K562 (cell line): ENCODE results near the gene HSPB7. TPM values are rescaled to one million over a fixed set of nuclear protein-coding genes. Genes with fewer than 3 reads are reported as not detected.

Source experiments
- ATF7 ChIP-seq: fragments of 450-650 bp; IDR thresholded peaks from 2 replicates; pipeline ENCODE4 v1.7.1; 2014; ENCODE audit warnings: mild to moderate bottlenecking, moderate library complexity
- CBX1 ChIP-seq: sonication (generic); IDR thresholded peaks from 2 replicates; pipeline ENCODE4 v1.6.1; 2016; ENCODE audit warnings: antibody characterized with exemption, low read depth, mild to moderate bottlenecking
- CREB1 ChIP-seq, 2 experiments: sonication (generic) in 1 of 2; formaldehyde crosslinking in 1 of 2; IDR thresholded peaks; 2 replicates each; pipeline versions ENCODE4 v1.6.1 to v1.8.0; 2012 to 2022; ENCODE audit warnings: inconsistent platforms in 1 of 2, mild to moderate bottlenecking in 1 of 2, missing genetic modification reagents in 1 of 2, moderate library complexity in 1 of 2
- JUN ChIP-seq, 2 experiments: sonication (generic) in 1 of 2; formaldehyde crosslinking in 1 of 2; IDR thresholded peaks; 2 replicates each; pipeline versions ENCODE4 v1.6.1 to v1.8.0; 2012 to 2022; ENCODE audit warnings: borderline replicate concordance in 2 of 2, mild to moderate bottlenecking in 2 of 2, improper control_type of control experiment in 1 of 2, low read depth in 1 of 2, low read length in 1 of 2, missing genetic modification reagents in 1 of 2
- KDM4B ChIP-seq, 2 experiments: fragments of 450-650 bp in 1 of 2; sonication (generic) in 1 of 2; IDR thresholded peaks; 2 replicates each; pipeline ENCODE4 v1.6.1; 2016 to 2017; ENCODE audit warnings: borderline replicate concordance in 2 of 2, antibody characterized with exemption in 1 of 2, low read depth in 1 of 2, mild to moderate bottlenecking in 1 of 2
- NR2C2 ChIP-seq, 2 experiments: fragments of 200-800 bp in 1 of 2; sonication (Bioruptor generic) in 1 of 2; sonication (generic) in 1 of 2; formaldehyde crosslinking in 1 of 2; IDR thresholded peaks; 2 replicates each; pipeline versions ENCODE4 v1.6.1 to v1.8.0; 2016 to 2022; ENCODE audit warnings: mild to moderate bottlenecking in 1 of 2, missing compliant biosample characterization in 1 of 2, missing genetic modification characterization in 1 of 2, missing genetic modification reagents in 1 of 2
- PHF21A ChIP-seq: fragments of 450-650 bp; IDR thresholded peaks from 2 replicates; pipeline ENCODE4 v1.6.1; 2017; ENCODE audit warnings: low read depth, borderline replicate concordance
- POLR2G ChIP-seq: fragments of 200-400 bp; formaldehyde crosslinking; IDR thresholded peaks from 2 replicates; pipeline ENCODE4 v1.6.1; 2017; ENCODE audit warnings: low read depth, mild to moderate bottlenecking, antibody characterized with exemption, low read length, moderate library complexity
- RBFOX2 ChIP-seq: fragments of 200-400 bp; formaldehyde crosslinking; IDR thresholded peaks from 2 replicates; pipeline ENCODE4 v1.6.1; 2017; ENCODE audit warnings: low read depth, mild to moderate bottlenecking, low read length, moderate library complexity
- RBM39 ChIP-seq: fragments of 200-400 bp; formaldehyde crosslinking; optimal IDR thresholded peaks from 2 replicates; pipeline ENCODE3; 2018; ENCODE audit warnings: low read depth, low read length
- SIN3B ChIP-seq: fragments of 450-650 bp; IDR thresholded peaks from 2 replicates; pipeline ENCODE4 v1.6.1; 2017; ENCODE audit warnings: low read depth, mild to moderate bottlenecking, moderate library complexity
- SNIP1 ChIP-seq: fragments of 450-650 bp; IDR thresholded peaks from 2 replicates; pipeline ENCODE4 v1.7.1; 2017; ENCODE audit warnings: low read depth, mild to moderate bottlenecking
- TEAD1 ChIP-seq, 2 experiments: fragments of 450-650 bp in 1 of 2; sonication (generic) in 1 of 2; formaldehyde crosslinking; IDR thresholded peaks; 2 replicates each; pipeline versions ENCODE4 v1.4.0 to v1.8.0; 2020 to 2022; ENCODE audit warnings: mild to moderate bottlenecking in 2 of 2, missing genetic modification reagents in 1 of 2
- ZBTB17 ChIP-seq: fragments of 450-650 bp; formaldehyde crosslinking; IDR thresholded peaks from 2 replicates; pipeline ENCODE4 v1.4.0; 2020; ENCODE audit warnings: mild to moderate bottlenecking
- ZBTB7A ChIP-seq: IDR thresholded peaks from 2 replicates; pipeline ENCODE4 v1.6.1; 2011; ENCODE audit warnings: low read depth, mild to moderate bottlenecking, low read length, moderate library complexity, borderline replicate concordance; ENCODE audit not compliant: control insufficient read depth
- ZHX1 ChIP-seq: fragments of 150-350 bp; conservative IDR thresholded peaks from 2 replicates; pipeline ENCODE4 v1.6.1; 2014; ENCODE audit warnings: low read length
- ZNF354B ChIP-seq: fragments of 250-450 bp; sonication (Bioruptor Pico); IDR thresholded peaks from 2 replicates; pipeline ENCODE4 v1.4.0; 2020
- ZNF707 ChIP-seq: fragments of 250-450 bp; sonication (Bioruptor Pico); conservative IDR thresholded peaks from 2 replicates; pipeline ENCODE4 v1.8.0; 2022; ENCODE audit warnings: inconsistent platforms, mild to moderate bottlenecking, moderate library complexity
- ZZZ3 ChIP-seq: fragments of 450-650 bp; IDR thresholded peaks from 2 replicates; pipeline ENCODE4 v1.6.1; 2016; ENCODE audit warnings: antibody characterized with exemption, mild to moderate bottlenecking, moderate library complexity
- polyA plus RNA-seq, 8 experiments: library from polyadenylated mRNA; depleted of rRNA in 4 of 8; stranded (reverse) in 5 of 8; unstranded in 3 of 8; fragments of >200 nt; fragmentation: Nextera tagmentation in 2 of 8; fragmentation: Illumina TruSeq in 1 of 8; extraction: Ambion mirVana in 2 of 8; extraction: Trizol in 1 of 8; gene quantifications; 2 replicates each; pipeline versions ENCODE4 v1.2.1 to v1.2.3, GENCODE V29; 2011 to 2014; ENCODE audit warnings: inconsistent platforms in 1 of 8, missing spikeins in 1 of 8
- total RNA-seq, 7 experiments: library from RNA; depleted of rRNA in 6 of 7; stranded (reverse); fragments of >200 nt in 6 of 7; fragmentation: Illumina TruSeq in 2 of 7; extraction: Trizol in 2 of 7; gene quantifications; 2 replicates each; pipeline versions ENCODE4 v1.2.1 to v1.2.3, GENCODE V29; 2011 to 2021; ENCODE audit warnings: low replicate concordance in 1 of 7
- TF ChIP-seq, protein P1 (sequence below): sonication (generic); formaldehyde crosslinking; IDR thresholded peaks from 2 replicates; pipeline ENCODE4 v1.9.0; 2022; ENCODE audit warnings: mild to moderate bottlenecking, missing genetic modification reagents
- TF ChIP-seq, protein P2 (sequence below): fragments of 250-450 bp; sonication (Bioruptor Pico); IDR thresholded peaks from 2 replicates; pipeline ENCODE4 v1.5.0; 2021
- TF ChIP-seq, protein P3 (sequence below): fragments of 450-650 bp; IDR thresholded peaks from one replicate; pipeline ENCODE4 v1.6.1; 2018; ENCODE audit warnings: mild to moderate bottlenecking, moderate library complexity; ENCODE audit not compliant: partially characterized antibody

The HSPB7 gene
- total and polyA plus RNA-seq, 9 of the 15 experiments (the other 6 are each of a cell fraction or from before 2014, with no cell fraction given): 0.05 to 0.19 (median 0.07) TPM; not detected in 6

DNA sequence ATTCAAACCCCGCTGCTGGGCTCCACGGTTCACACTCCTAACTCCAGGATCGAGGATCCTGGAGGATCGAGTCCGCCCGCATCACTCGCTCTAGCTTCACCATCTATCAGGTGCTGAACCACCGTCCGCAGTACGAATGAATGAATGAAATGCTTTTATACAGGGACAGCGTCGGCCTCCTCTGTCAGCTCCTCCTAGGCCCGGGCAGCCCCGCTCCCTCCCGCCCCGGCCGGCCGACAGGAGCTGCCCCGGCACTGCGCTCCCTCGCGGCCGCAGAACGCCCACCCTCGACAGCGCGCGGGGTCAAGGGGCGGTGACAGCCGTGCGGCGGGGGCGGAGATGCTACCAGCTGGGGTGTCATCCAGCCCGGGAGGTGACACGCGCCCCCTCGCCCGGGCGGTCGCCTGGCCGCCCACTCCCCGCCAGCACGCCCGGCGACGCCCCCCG lies 42.5 kb downstream of the HSPB7 start (continued):
- TF ChIP-seq ZHX1: no peak
- 0 out of 2 replicates have a peak, but pooled peaks have one; percentile 5 for TF ChIP-seq CBX1
- TF ChIP-seq POLR2G: peak; percentile 75
- no peak for TF ChIP-seq ZNF354B
- no peak for TF ChIP-seq SNIP1
- TF ChIP-seq NR2C2 (CRISPR knock-in tag; IDR thresholded peaks at IDR 0.05): peak; percentile 63; the same call in 1 of the 2 replicates
- no peak for TF ChIP-seq NR2C2 (tag; IDR thresholded peaks at IDR 0.05)
- TF ChIP-seq, protein P1, sequence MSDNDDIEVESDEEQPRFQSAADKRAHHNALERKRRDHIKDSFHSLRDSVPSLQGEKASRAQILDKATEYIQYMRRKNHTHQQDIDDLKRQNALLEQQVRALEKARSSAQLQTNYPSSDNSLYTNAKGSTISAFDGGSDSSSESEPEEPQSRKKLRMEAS (CRISPR knock-in tag): peak; percentile 23
- no peak for TF ChIP-seq JUN (IDR thresholded peaks at IDR 0.05; ENCODE audit: borderline replicate concordance, low read depth, low read length)
- no peak for TF ChIP-seq JUN (CRISPR knock-in tag; IDR thresholded peaks at IDR 0.05; ENCODE audit: borderline replicate concordance)
- peak; percentile 97 for TF ChIP-seq ZBTB7A
- TF ChIP-seq KDM4B (IDR thresholded peaks at IDR 0.05; ENCODE audit: borderline replicate concordance in 2 of 2, low read depth in 1 of 2): no peak
- TF ChIP-seq, protein P2, sequence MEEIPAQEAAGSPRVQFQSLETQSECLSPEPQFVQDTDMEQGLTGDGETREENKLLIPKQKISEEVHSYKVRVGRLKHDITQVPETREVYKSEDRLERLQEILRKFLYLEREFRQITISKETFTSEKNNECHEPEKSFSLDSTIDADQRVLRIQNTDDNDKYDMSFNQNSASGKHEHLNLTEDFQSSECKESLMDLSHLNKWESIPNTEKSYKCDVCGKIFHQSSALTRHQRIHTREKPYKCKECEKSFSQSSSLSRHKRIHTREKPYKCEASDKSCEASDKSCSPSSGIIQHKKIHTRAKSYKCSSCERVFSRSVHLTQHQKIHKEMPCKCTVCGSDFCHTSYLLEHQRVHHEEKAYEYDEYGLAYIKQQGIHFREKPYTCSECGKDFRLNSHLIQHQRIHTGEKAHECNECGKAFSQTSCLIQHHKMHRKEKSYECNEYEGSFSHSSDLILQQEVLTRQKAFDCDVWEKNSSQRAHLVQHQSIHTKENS (CRISPR knock-in tag): no peak
- no peak for TF ChIP-seq ZZZ3
- peak; percentile 28; the same call in 1 of the 2 replicates for TF ChIP-seq CREB1 (IDR thresholded peaks at IDR 0.05)
- TF ChIP-seq CREB1 (CRISPR knock-in tag; IDR thresholded peaks at IDR 0.05): no peak
- no peak for TF ChIP-seq ZNF707 (CRISPR knock-in tag)
- no peak for TF ChIP-seq SIN3B
- TF ChIP-seq ATF7: no peak
- TF ChIP-seq RBM39: no peak
- TF ChIP-seq TEAD1 (CRISPR knock-in tag; IDR thresholded peaks at IDR 0.05): peak in 1 of 2 experiments; percentile 64; a peak in 1 of 4 replicates
- TF ChIP-seq, protein P3, sequence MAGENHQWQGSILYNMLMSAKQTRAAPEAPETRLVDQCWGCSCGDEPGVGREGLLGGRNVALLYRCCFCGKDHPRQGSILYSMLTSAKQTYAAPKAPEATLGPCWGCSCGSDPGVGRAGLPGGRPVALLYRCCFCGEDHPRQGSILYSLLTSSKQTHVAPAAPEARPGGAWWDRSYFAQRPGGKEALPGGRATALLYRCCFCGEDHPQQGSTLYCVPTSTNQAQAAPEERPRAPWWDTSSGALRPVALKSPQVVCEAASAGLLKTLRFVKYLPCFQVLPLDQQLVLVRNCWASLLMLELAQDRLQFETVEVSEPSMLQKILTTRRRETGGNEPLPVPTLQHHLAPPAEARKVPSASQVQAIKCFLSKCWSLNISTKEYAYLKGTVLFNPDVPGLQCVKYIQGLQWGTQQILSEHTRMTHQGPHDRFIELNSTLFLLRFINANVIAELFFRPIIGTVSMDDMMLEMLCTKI: no peak
- no peak for TF ChIP-seq PHF21A
- peak; percentile 75 for TF ChIP-seq RBFOX2
- no peak for TF ChIP-seq ZBTB17 (CRISPR knock-in tag)
